Neural cell (in vitro differentiated cells): ENCODE measurements around the gene ASF1B.

ENCODE experiments used
- CTCF ChIP-seq: fragments of 450-650 bp; IDR thresholded peaks from 2 replicates; pipeline ENCODE4 v1.5.1; 2014; ENCODE audit warnings: antibody characterized with exemption, mild to moderate bottlenecking, moderate library complexity; ENCODE audit not compliant: poor library complexity, severe bottlenecking
- EP300 ChIP-seq: fragments of 450-650 bp; conservative IDR thresholded peaks from 2 replicates; pipeline ENCODE4 v1.6.1; 2014; ENCODE audit warnings: antibody characterized with exemption, mild to moderate bottlenecking, moderate library complexity; ENCODE audit not compliant: poor library complexity, severe bottlenecking
- EZH2 ChIP-seq: fragments of 200-600, 300-800 bp; shearing (Covaris generic), sonication (generic); IDR thresholded peaks from 2 replicates; pipeline ENCODE4 v1.6.1; 2014; ENCODE audit warnings: antibody characterized with exemption, low read length, borderline replicate concordance, mild to moderate bottlenecking; ENCODE audit not compliant: insufficient read depth, poor library complexity, severe bottlenecking
- REST ChIP-seq: IDR thresholded peaks from 2 replicates; pipeline ENCODE4 v1.6.1; 2012; ENCODE audit warnings: borderline replicate concordance
- TAF1 ChIP-seq: IDR thresholded peaks from 2 replicates; pipeline ENCODE4 v1.6.1; 2012; ENCODE audit warnings: low read depth

- TF ChIP-seq CTCF (no peak), TAF1 (no peak), REST (no peak), EP300 (no peak), EZH2 (no peak)
Measured at GRCh38 chr19:14090509-14091080, 45.8 kb downstream of the ASF1B start, which contains the start of gene SAMD1.
